ENCODE results near the gene SLC39A9.

DNA sequence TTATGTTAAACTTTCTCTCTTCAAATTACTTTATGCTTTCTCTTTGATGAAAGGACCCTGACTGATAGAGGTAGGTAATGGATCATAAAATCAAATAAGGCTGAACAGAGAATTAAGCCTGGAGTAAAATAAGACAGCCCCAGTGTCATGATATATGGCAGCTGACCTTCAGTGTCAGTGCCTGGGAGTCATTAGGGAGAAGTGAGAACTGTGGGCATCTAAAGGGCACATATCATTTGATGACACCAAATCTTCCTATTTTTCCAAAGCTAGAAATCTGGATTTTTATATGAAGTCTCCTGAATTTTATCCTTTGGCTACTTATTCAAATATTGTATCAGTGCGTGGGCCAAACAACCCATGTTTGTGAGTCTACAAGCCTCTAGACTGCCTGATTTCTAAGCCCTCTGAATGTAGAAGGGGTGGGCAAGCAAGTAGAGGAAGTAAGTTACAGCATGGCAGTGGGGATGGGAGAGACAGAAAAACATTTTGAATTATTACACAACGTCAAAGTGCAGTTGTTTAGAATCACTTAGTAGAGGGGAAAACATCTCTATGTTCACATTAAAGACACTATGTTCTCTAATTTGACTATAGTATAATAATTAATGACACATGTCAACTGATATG, 10.0 kb downstream of the SLC39A9 start:
- TF ChIP-seq, protein P1, sequence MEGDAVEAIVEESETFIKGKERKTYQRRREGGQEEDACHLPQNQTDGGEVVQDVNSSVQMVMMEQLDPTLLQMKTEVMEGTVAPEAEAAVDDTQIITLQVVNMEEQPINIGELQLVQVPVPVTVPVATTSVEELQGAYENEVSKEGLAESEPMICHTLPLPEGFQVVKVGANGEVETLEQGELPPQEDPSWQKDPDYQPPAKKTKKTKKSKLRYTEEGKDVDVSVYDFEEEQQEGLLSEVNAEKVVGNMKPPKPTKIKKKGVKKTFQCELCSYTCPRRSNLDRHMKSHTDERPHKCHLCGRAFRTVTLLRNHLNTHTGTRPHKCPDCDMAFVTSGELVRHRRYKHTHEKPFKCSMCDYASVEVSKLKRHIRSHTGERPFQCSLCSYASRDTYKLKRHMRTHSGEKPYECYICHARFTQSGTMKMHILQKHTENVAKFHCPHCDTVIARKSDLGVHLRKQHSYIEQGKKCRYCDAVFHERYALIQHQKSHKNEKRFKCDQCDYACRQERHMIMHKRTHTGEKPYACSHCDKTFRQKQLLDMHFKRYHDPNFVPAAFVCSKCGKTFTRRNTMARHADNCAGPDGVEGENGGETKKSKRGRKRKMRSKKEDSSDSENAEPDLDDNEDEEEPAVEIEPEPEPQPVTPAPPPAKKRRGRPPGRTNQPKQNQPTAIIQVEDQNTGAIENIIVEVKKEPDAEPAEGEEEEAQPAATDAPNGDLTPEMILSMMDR (conservative IDR thresholded peaks at IDR 0.05; ENCODE audit: low read depth, low read length): no peak
- TF ChIP-seq RFX5 (IDR thresholded peaks at IDR 0.05; ENCODE audit: low read depth, low read length) (no peak), NFE2L2 (IDR thresholded peaks at IDR 0.05; ENCODE audit: low read depth, low read length) (no peak), MXI1 (IDR thresholded peaks at IDR 0.05; ENCODE audit: borderline replicate concordance, low read depth, low read length) (no peak), RAD21 (IDR thresholded peaks at IDR 0.05; ENCODE audit: low read length) (no peak), RCOR1 (IDR thresholded peaks at IDR 0.05; ENCODE audit: insufficient replicate concordance, low read length) (no peak), SMC3 (IDR thresholded peaks at IDR 0.05; ENCODE audit: low read depth, low read length) (no peak), POLR2A (IDR thresholded peaks at IDR 0.05; ENCODE audit: low read depth, low read length) (no peak), FOS (IDR thresholded peaks at IDR 0.05; ENCODE audit: low read depth, low read length) (no peak), CEBPB (IDR thresholded peaks at IDR 0.05; ENCODE audit: low read depth, low read length) (no peak), BHLHE40 (IDR thresholded peaks at IDR 0.05; ENCODE audit: low read depth, low read length) (no peak)
- TF ChIP-seq, protein P2, sequence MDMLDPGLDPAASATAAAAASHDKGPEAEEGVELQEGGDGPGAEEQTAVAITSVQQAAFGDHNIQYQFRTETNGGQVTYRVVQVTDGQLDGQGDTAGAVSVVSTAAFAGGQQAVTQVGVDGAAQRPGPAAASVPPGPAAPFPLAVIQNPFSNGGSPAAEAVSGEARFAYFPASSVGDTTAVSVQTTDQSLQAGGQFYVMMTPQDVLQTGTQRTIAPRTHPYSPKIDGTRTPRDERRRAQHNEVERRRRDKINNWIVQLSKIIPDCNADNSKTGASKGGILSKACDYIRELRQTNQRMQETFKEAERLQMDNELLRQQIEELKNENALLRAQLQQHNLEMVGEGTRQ (IDR thresholded peaks at IDR 0.05; ENCODE audit: low read depth, low read length): no peak
- TF ChIP-seq, protein P3, sequence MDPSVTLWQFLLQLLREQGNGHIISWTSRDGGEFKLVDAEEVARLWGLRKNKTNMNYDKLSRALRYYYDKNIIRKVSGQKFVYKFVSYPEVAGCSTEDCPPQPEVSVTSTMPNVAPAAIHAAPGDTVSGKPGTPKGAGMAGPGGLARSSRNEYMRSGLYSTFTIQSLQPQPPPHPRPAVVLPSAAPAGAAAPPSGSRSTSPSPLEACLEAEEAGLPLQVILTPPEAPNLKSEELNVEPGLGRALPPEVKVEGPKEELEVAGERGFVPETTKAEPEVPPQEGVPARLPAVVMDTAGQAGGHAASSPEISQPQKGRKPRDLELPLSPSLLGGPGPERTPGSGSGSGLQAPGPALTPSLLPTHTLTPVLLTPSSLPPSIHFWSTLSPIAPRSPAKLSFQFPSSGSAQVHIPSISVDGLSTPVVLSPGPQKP (IDR thresholded peaks at IDR 0.05; ENCODE audit: borderline replicate concordance, low read depth, low read length): no peak
